ENCODE data around the gene FOSL1. TPM values are rescaled to one million over a fixed set of nuclear protein-coding genes. Genes with fewer than 3 reads are reported as not detected.

Gene FOSL1
- total RNA-seq, 1 donor from 2014 or later: not detected

GRCh38 chr11:65919573-65920371 is 19.6 kb upstream of the FOSL1 start:
- no peak for DNase-seq

GRCh38 chr11:65919141-65919572 is 19.0 kb upstream of the FOSL1 start, which contains the start of gene DRAP1:
DRAP1 (plus strand) TSS chr11:65919426; CDS start chr11:65919502, 76 bp downstream.
- DNase-seq: peak; percentile 99

- no peak for DNase-seq
Observed at GRCh38 chr11:65918211-65919140, 18.3 kb upstream of the FOSL1 start, which contains the start of gene C11orf68. C11orf68 (minus strand) TSS chr11:65919062; CDS start chr11:65919031, 31 bp downstream.

- no peak for DNase-seq
Observed at GRCh38 chr11:65917434-65918210, 17.4 kb upstream of the FOSL1 start.

GRCh38 chr11:65917077-65917433 is 16.9 kb upstream of the FOSL1 start:
- DNase-seq: no peak

- DNase-seq: no peak
Observed at GRCh38 chr11:65916391-65916790, 16.2 kb upstream of the FOSL1 start.

- peak; percentile 70 for DNase-seq
Observed at GRCh38 chr11:65915821-65916251, 15.6 kb upstream of the FOSL1 start.

- DNase-seq: no peak
Observed at GRCh38 chr11:65915101-65915820, 15.1 kb upstream of the FOSL1 start.

- DNase-seq: no peak
Observed at GRCh38 chr11:65912845-65913244, 12.7 kb upstream of the FOSL1 start.

- no peak for DNase-seq
Observed at GRCh38 chr11:65911682-65912568, 11.7 kb upstream of the FOSL1 start.

GRCh38 chr11:65907878-65908277 is 7.7 kb upstream of the FOSL1 start:
- DNase-seq: no peak

- no peak for DNase-seq
Observed at GRCh38 chr11:65906602-65907001, 6.4 kb upstream of the FOSL1 start.

GRCh38 chr11:65903715-65904114 is 3.5 kb upstream of the FOSL1 start:
- DNase-seq: no peak

GRCh38 chr11:65903068-65903481 is 2.9 kb upstream of the FOSL1 start:
- no peak for DNase-seq

- no peak for DNase-seq
Observed at GRCh38 chr11:65900899-65901180, 652 bp upstream of the FOSL1 start.

GRCh38 chr11:65899356-65900124 is 648 bp downstream of the FOSL1 start:
- no peak for DNase-seq

- DNase-seq: no peak
Observed at GRCh38 chr11:65898656-65899355, 1.4 kb downstream of the FOSL1 start.

- no peak for DNase-seq
Observed at GRCh38 chr11:65897020-65897471, 3.1 kb downstream of the FOSL1 start.
